Measurements from ENCODE around the gene WFIKKN1. TPM values are rescaled to one million over a fixed set of nuclear protein-coding genes. Genes with fewer than 3 reads are reported as not detected.
A peak's percentile ranks its signal among the peaks of the same experiment; 100 is the strongest.

Gene WFIKKN1
- total RNA-seq, 1 donor from 2014 or later: not detected

- H3K4me3 ChIP-seq (ENCODE audit: low read depth, low read length): peak overlapping the region; percentile 81
- no peak for TF ChIP-seq CTCF (conservative IDR thresholded peaks at IDR 0.05; ENCODE audit: low read depth, low read length)
Measured at GRCh38 chr16:643050-643368, 12.2 kb downstream of the WFIKKN1 start.

GRCh38 chr16:644556-644955 lies 13.8 kb downstream of the WFIKKN1 start:
- H3K4me3 ChIP-seq (ENCODE audit: low read depth, low read length): no peak overlapping the region

More at GRCh38 chr16:643050-643368, 12.2 kb downstream of the WFIKKN1 start:
- DNase-seq (ENCODE audit: low read depth): no peak

GRCh38 chr16:645852-646678 lies 15.3 kb downstream of the WFIKKN1 start:
- no peak overlapping the region for H3K4me3 ChIP-seq (ENCODE audit: low read depth, low read length)
- no peak for DNase-seq (ENCODE audit: low read depth)
- TF ChIP-seq CTCF (conservative IDR thresholded peaks at IDR 0.05; ENCODE audit: low read depth, low read length): no peak

More at GRCh38 chr16:644556-644955, 13.8 kb downstream of the WFIKKN1 start:
- no peak for DNase-seq (ENCODE audit: low read depth)
- TF ChIP-seq CTCF (conservative IDR thresholded peaks at IDR 0.05; ENCODE audit: low read depth, low read length): no peak

GRCh38 chr16:646679-647172 lies 15.9 kb downstream of the WFIKKN1 start:
- H3K4me3 ChIP-seq (ENCODE audit: low read depth, low read length): no peak overlapping the region
- DNase-seq (ENCODE audit: low read depth): no peak
- no peak for TF ChIP-seq CTCF (conservative IDR thresholded peaks at IDR 0.05; ENCODE audit: low read depth, low read length)

- TF ChIP-seq CTCF (conservative IDR thresholded peaks at IDR 0.05; ENCODE audit: low read depth, low read length): no peak
- H3K4me3 ChIP-seq (ENCODE audit: low read depth, low read length): peak overlapping the region; percentile 70
- no peak for DNase-seq (ENCODE audit: low read depth)
Measured at GRCh38 chr16:647173-647902, 16.6 kb downstream of the WFIKKN1 start.

GRCh38 chr16:648071-648780 lies 17.4 kb downstream of the WFIKKN1 start:
- no peak for DNase-seq (ENCODE audit: low read depth)
- peak; percentile 55 for TF ChIP-seq CTCF (conservative IDR thresholded peaks at IDR 0.05; ENCODE audit: low read depth, low read length)

More at GRCh38 chr16:648071-648780, 17.4 kb downstream of the WFIKKN1 start:
- peak overlapping the region; percentile 70 for H3K4me3 ChIP-seq (ENCODE audit: low read depth, low read length)
